HCT116 (cell line): Measurements from ENCODE around the gene CCER1.

Experiments
- CEBPB ChIP-seq: IDR thresholded peaks from 2 replicates; pipeline ENCODE4 v1.6.1; 2012; ENCODE audit warnings: low read depth
- EZH2 ChIP-seq: fragments of 200-600 bp; sonication (generic); IDR thresholded peaks from 2 replicates; pipeline ENCODE4 v1.6.1; 2017; ENCODE audit warnings: antibody characterized with exemption, mixed run types
- POLR2A ChIP-seq: IDR thresholded peaks from 2 replicates; pipeline ENCODE4 v1.7.0; 2011; ENCODE audit warnings: borderline replicate concordance; ENCODE audit not compliant: insufficient read depth, insufficient read length; ENCODE audit errors: extremely low read depth
- YY1 ChIP-seq: IDR thresholded peaks from 2 replicates; pipeline ENCODE4 v1.6.1; 2011; ENCODE audit warnings: low read length, low read depth, moderate library complexity, mild to moderate bottlenecking; ENCODE audit not compliant: insufficient replicate concordance; ENCODE audit errors: extremely low read depth
- ZNF274 ChIP-seq: fragments of 200-500 bp; sonication (Bioruptor generic); IDR thresholded peaks from 2 replicates; pipeline ENCODE4 v1.6.1; 2014; ENCODE audit warnings: mild to moderate bottlenecking, low read depth, low read length, inconsistent platforms
- TF ChIP-seq, protein P1 (sequence below): IDR thresholded peaks from 2 replicates; pipeline ENCODE4 v1.6.1; 2012; ENCODE audit warnings: low read depth
- TF ChIP-seq, protein P2 (sequence below), 3 experiments: fragments of 200-600 bp in 1 of 3; sonication (generic) in 1 of 3; IDR thresholded peaks in 2 of 3; conservative IDR thresholded peaks in 1 of 3; 2 replicates each; pipeline ENCODE4 v1.5.1; 2012 to 2017; ENCODE audit warnings: low read depth in 2 of 3, low read length in 2 of 3, antibody characterized with exemption in 1 of 3, borderline replicate concordance in 1 of 3, control low read depth in 1 of 3, mild to moderate bottlenecking in 1 of 3, mixed read lengths in 1 of 3, mixed run types in 1 of 3, moderate library complexity in 1 of 3; ENCODE audit not compliant: insufficient read depth in 1 of 3

DNA sequence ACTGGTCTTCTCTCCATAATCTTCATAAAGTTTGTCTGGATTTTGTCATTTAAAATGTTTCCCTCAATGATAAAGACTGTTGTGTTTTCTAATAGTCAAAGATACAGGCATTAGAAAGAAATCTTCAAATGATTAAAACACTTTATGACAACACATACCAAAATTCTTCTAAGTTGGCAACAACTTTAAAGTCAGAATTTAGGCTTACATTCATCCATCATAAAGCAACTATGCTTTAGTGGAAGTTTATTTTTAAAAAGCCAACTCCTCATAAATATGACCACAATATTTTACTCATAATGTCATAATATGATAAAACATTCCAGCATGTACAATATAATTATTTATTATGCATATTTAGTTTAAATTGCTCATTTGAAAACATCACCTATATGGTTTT, 17.2 kb upstream of the CCER1 start:
- TF ChIP-seq, protein P1, sequence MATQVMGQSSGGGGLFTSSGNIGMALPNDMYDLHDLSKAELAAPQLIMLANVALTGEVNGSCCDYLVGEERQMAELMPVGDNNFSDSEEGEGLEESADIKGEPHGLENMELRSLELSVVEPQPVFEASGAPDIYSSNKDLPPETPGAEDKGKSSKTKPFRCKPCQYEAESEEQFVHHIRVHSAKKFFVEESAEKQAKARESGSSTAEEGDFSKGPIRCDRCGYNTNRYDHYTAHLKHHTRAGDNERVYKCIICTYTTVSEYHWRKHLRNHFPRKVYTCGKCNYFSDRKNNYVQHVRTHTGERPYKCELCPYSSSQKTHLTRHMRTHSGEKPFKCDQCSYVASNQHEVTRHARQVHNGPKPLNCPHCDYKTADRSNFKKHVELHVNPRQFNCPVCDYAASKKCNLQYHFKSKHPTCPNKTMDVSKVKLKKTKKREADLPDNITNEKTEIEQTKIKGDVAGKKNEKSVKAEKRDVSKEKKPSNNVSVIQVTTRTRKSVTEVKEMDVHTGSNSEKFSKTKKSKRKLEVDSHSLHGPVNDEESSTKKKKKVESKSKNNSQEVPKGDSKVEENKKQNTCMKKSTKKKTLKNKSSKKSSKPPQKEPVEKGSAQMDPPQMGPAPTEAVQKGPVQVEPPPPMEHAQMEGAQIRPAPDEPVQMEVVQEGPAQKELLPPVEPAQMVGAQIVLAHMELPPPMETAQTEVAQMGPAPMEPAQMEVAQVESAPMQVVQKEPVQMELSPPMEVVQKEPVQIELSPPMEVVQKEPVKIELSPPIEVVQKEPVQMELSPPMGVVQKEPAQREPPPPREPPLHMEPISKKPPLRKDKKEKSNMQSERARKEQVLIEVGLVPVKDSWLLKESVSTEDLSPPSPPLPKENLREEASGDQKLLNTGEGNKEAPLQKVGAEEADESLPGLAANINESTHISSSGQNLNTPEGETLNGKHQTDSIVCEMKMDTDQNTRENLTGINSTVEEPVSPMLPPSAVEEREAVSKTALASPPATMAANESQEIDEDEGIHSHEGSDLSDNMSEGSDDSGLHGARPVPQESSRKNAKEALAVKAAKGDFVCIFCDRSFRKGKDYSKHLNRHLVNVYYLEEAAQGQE: no peak
- TF ChIP-seq, protein P2, sequence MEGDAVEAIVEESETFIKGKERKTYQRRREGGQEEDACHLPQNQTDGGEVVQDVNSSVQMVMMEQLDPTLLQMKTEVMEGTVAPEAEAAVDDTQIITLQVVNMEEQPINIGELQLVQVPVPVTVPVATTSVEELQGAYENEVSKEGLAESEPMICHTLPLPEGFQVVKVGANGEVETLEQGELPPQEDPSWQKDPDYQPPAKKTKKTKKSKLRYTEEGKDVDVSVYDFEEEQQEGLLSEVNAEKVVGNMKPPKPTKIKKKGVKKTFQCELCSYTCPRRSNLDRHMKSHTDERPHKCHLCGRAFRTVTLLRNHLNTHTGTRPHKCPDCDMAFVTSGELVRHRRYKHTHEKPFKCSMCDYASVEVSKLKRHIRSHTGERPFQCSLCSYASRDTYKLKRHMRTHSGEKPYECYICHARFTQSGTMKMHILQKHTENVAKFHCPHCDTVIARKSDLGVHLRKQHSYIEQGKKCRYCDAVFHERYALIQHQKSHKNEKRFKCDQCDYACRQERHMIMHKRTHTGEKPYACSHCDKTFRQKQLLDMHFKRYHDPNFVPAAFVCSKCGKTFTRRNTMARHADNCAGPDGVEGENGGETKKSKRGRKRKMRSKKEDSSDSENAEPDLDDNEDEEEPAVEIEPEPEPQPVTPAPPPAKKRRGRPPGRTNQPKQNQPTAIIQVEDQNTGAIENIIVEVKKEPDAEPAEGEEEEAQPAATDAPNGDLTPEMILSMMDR (IDR thresholded peaks at IDR 0.05 in 2 of 3, conservative IDR thresholded peaks at IDR 0.05 in 1 of 3; ENCODE audit: borderline replicate concordance in 1 of 3, insufficient read depth in 1 of 3, low read depth in 2 of 3, low read length in 2 of 3): no peak
- no peak for TF ChIP-seq ZNF274
- no peak for TF ChIP-seq YY1
- no peak for TF ChIP-seq EZH2
- no peak for TF ChIP-seq POLR2A
- no peak for TF ChIP-seq CEBPB
